Measurements from ENCODE around the gene NLGN2. TPM values are rescaled to one million over a fixed set of nuclear protein-coding genes. Genes with fewer than 3 reads are reported as not detected.

NLGN2 gene
- total RNA-seq, 1 experiment from 2014 or later = 76.7 TPM

GRCh38 chr17:7374353-7374752 is 33.3 kb upstream of the NLGN2 start:
- no peak for ATAC-seq
- no peak for DNase-seq (ENCODE audit: low spot score)
- H3K27ac Mint-ChIP-seq = no peak overlapping the region
- H3K27me3 Mint-ChIP-seq (ENCODE audit: low read depth) = peaks cover 13% of the 10 kb centered on the region
- H3K4me1 Mint-ChIP-seq = peaks cover 5% of the 10 kb centered on the region
- peaks cover 5% of the 10 kb centered on the region for H3K9me3 Mint-ChIP-seq
- H3K36me3 Mint-ChIP-seq = no peaks in the 10 kb centered on the region; the same call in 1 of the 2 replicates
- no peak overlapping the region for H3K4me3 Mint-ChIP-seq
- CTCF ChIA-PET = no interaction called here
- POLR2A ChIA-PET = no interaction called here
- no peak for TF ChIP-seq MYBL2 (CRISPR knock-in tag; IDR thresholded peaks at IDR 0.05)
- no peak for TF ChIP-seq ZNF263 (CRISPR knock-in tag; IDR thresholded peaks at IDR 0.05; ENCODE audit: low read depth)
- no peak for TF ChIP-seq ZBTB21 (CRISPR knock-in tag; IDR thresholded peaks at IDR 0.05; ENCODE audit: borderline replicate concordance)
- TF ChIP-seq SMAD4 (CRISPR knock-in tag; IDR thresholded peaks at IDR 0.05) = no peak
- TF ChIP-seq NFYB (CRISPR knock-in tag; conservative IDR thresholded peaks at IDR 0.05; ENCODE audit: low read depth) = no peak
- no peak for TF ChIP-seq ELF4 (CRISPR knock-in tag; IDR thresholded peaks at IDR 0.05; ENCODE audit: low read depth)
- TF ChIP-seq ESRRA (CRISPR knock-in tag; IDR thresholded peaks at IDR 0.05; ENCODE audit: borderline replicate concordance) = no peak
- TF ChIP-seq ATF6 (CRISPR knock-in tag; IDR thresholded peaks at IDR 0.05) = no peak
- no peak for TF ChIP-seq CREB1 (CRISPR knock-in tag; IDR thresholded peaks at IDR 0.05)
- no peak for TF ChIP-seq ARID4B (CRISPR knock-in tag; IDR thresholded peaks at IDR 0.05; ENCODE audit: borderline replicate concordance)
- no peak for TF ChIP-seq ZSCAN18 (CRISPR knock-in tag; IDR thresholded peaks at IDR 0.05)

- ChIA-PET CTCF (no interaction called here), POLR2A (no interaction called here)
- peaks cover 8% of the 10 kb centered on the region for H3K9me3 Mint-ChIP-seq
- no peak overlapping the region for H3K4me3 Mint-ChIP-seq
- TF ChIP-seq HMGA2 (CRISPR knock-in tag; IDR thresholded peaks at IDR 0.05) = no peak
- TF ChIP-seq HMGXB4 (CRISPR knock-in tag; IDR thresholded peaks at IDR 0.05) = no peak
- no peak for TF ChIP-seq ATF3 (CRISPR knock-in tag; conservative IDR thresholded peaks at IDR 0.05)
- no peak for TF ChIP-seq ZNF423 (CRISPR knock-in tag; IDR thresholded peaks at IDR 0.05)
- no peak for TF ChIP-seq USF1 (CRISPR knock-in tag; IDR thresholded peaks at IDR 0.05)
- TF ChIP-seq MAX (CRISPR knock-in tag; IDR thresholded peaks at IDR 0.05) = no peak
- TF ChIP-seq GABPB1 (CRISPR knock-in tag; IDR thresholded peaks at IDR 0.05) = no peak
- TF ChIP-seq RORB (CRISPR knock-in tag; IDR thresholded peaks at IDR 0.05) = no peak
- TF ChIP-seq ARID4B (CRISPR knock-in tag; IDR thresholded peaks at IDR 0.05; ENCODE audit: borderline replicate concordance) = no peak
- TF ChIP-seq CREM (CRISPR knock-in tag; IDR thresholded peaks at IDR 0.05) = no peak
- H3K4me1 Mint-ChIP-seq = peaks cover 22% of the 10 kb centered on the region
- no peaks in the 10 kb centered on the region; the same call in 1 of the 2 replicates for H3K36me3 Mint-ChIP-seq
- no peak overlapping the region for H3K27ac Mint-ChIP-seq
- ATAC-seq (no peak), DNase-seq (ENCODE audit: low spot score) (no peak)
- H3K27me3 Mint-ChIP-seq (ENCODE audit: low read depth) = peaks cover 49% of the 10 kb centered on the region
These were observed 28.5 kb upstream of the NLGN2 start for GRCh38 chr17:7379134-7379533.

Data from WTC11 (cell line).